Heart left ventricle (tissue), 16 donors: ENCODE results near the gene SEMA4D. TPM values are rescaled to one million over a fixed set of nuclear protein-coding genes. Genes with fewer than 3 reads are reported as not detected.

Experiments used
- ATAC-seq, 4 donors: fragments of 200-7000 bp; cut with Tn5 transposase; one replicate each; pipeline ENCODE4 v1.9.1; 2020 to 2022; ENCODE audit warnings: moderate library complexity in 4 of 4, mild to moderate bottlenecking in 3 of 4, moderate number of reproducible peaks in 1 of 4
- DNase-seq, 5 donors: peaks; one replicate each; pipeline ENCODE4 v3.0.0-alpha.2; 2020
- H3K27ac ChIP-seq, 12 donors: fragments of 200-600 bp; sonication (generic) in 4 of 12; one replicate each; pipeline versions ENCODE4 v1.5.0 to v1.8.0; 2016 to 2022; ENCODE audit warnings: mild to moderate bottlenecking in 2 of 12
- H3K27me3 ChIP-seq, 9 donors: fragments of 200-600 bp; sonication (generic) in 2 of 9; one replicate each; pipeline versions ENCODE4 v1.5.1 to v1.8.0; 2016 to 2022; ENCODE audit warnings: mild to moderate bottlenecking in 3 of 9
- H3K36me3 ChIP-seq, 9 donors: fragments of 200-600 bp; sonication (generic) in 2 of 9; one replicate each; pipeline versions ENCODE4 v1.5.0 to v1.8.0; 2018 to 2022; ENCODE audit warnings: mild to moderate bottlenecking in 2 of 9
- H3K4me1 ChIP-seq, 12 donors: fragments of 200-600 bp; sonication (generic) in 4 of 12; one replicate each; pipeline versions ENCODE4 v1.5.0 to v1.8.0; 2016 to 2022; ENCODE audit warnings: mild to moderate bottlenecking in 3 of 12
- H3K4me3 ChIP-seq, 12 donors: fragments of 200-600 bp; sonication (generic) in 4 of 12; one replicate each; pipeline versions ENCODE4 v1.5.0 to v1.8.0; 2017 to 2022; ENCODE audit warnings: mild to moderate bottlenecking in 9 of 12, moderate library complexity in 4 of 12
- H3K9me3 ChIP-seq, 12 donors: fragments of 200-600 bp; sonication (generic) in 4 of 12; one replicate each; pipeline versions ENCODE4 v1.5.0 to v1.8.0; 2016 to 2022; ENCODE audit warnings: mild to moderate bottlenecking in 1 of 12
- CTCF ChIP-seq, 12 donors: fragments of 200-600 bp; sonication (generic) in 4 of 12; IDR thresholded peaks; one replicate each; pipeline versions ENCODE4 v1.5.0 to v1.8.0; 2018 to 2022; ENCODE audit warnings: antibody characterized with exemption in 12 of 12, mild to moderate bottlenecking in 5 of 12
- POLR2A ChIP-seq, 2 donors: fragments of 450-650 bp; IDR thresholded peaks; one replicate each; pipeline ENCODE4 v1.6.1; 2017; ENCODE audit warnings: antibody characterized with exemption in 2 of 2, mild to moderate bottlenecking in 2 of 2, moderate library complexity in 2 of 2
- WGBS, 4 donors: extraction: QIAGEN DNeasy Blood & Tissue Kit in 2 of 4; methylation state at CpG; one replicate each; pipeline versions ENCODE4 v1.1.5 to v1.1.7; 2013 to 2018; 5-methylcytosine and 5-hydroxymethylcytosine counted together
- intact Hi-C, 10 donors: fragments of 100-400 bp; cut with DNase I; formaldehyde crosslinking; loops; one replicate each; pipeline versions ENCODE4 v1.11.1 to v1.14.2; 2022
- polyA plus RNA-seq, 2 donors: library from polyadenylated mRNA; stranded (reverse); fragments of 200-250 nt; gene quantifications; one replicate each; pipeline ENCODE4 v1.2.3, GENCODE V29; 2013
- total RNA-seq, 9 donors: library from RNA; depleted of rRNA in 2 of 9; stranded (reverse); fragments of >200 nt in 2 of 9; fragmentation: NEBNext Ultra II Directional in 3 of 9; extraction: Animal tissue kit (Norgen Biotek cat#: 25700) in 3 of 9; gene quantifications; one replicate each; pipeline versions ENCODE4 v1.1.0 to v1.2.4, GENCODE V29; 2016 to 2023
- donor health status: ischemic (EF 13 %, LVEDD 7.1; RV severe dilation, severe dysfunction).
- donor health status: healthy with polysubstance abuse.
- donor health status: DM: no; HTN: yes; CAD: no.
- donor health status: DM: no; HTN: no; CAD: no.
- donor health status: ischemic (EF 25% LVEDD 6.9; RV normal size, moderate dysfunction).
- donor health status: ischemic (EF 25% LVEDD 5.7; RV mildly dilated, moderate dysfunction).
- donor health status: healthy.
- donor health status: DM: yes; HTN: yes; CAD: no.
- donor health status: ischemic (EF 35%, LVEDD 5.7; RV mildly dilated, moderate dysfunction).
- donor health status: nonischemic (EF 11% LVEDD 7.7; RV severe dilation, severe dysfunction).
- donor health status: DM: yes; HTN: yes; CAD: no.
- donor health status: PGD.
- donor health status: ischemic (EF 29% LVEDD 5.4; RV normal size, mild dysfunction).
- donor health status: nonischemic (EF 23%, LVEDD 6.1; RV moderate dilation, normal function).

SEMA4D gene
- total and polyA plus RNA-seq, 11 donors = 4.0 to 59.8 (median 20.2) TPM

GRCh38 chr9:89414670-89415324, 83.1 kb downstream of the SEMA4D start:
- no peak for DNase-seq
- H3K4me3 ChIP-seq = no peak overlapping the region
- TF ChIP-seq POLR2A (IDR thresholded peaks at IDR 0.05) = no peak
- TF ChIP-seq CTCF (IDR thresholded peaks at IDR 0.05) = no peak
- peaks cover 0 to 4% (median 0%) of the 10 kb centered on the region in 9 donors for H3K36me3 ChIP-seq
- ATAC-seq = peak in 1 of 4 donors; percentile 9
- no peaks in the 10 kb centered on the region for H3K27me3 ChIP-seq
- WGBS, 4 donors = 84 to 96% (median 87%) methylated on average over 9 of the region's 9 CpGs
- intact Hi-C loops = loop anchor here in 1 of 10 donors (10.0 kb wide), 1 partner anchor 130 kb away; no protein-coding TSS in a partner anchor
- H3K4me1 ChIP-seq = peaks cover 0 to 54% (median 5%) of the 10 kb centered on the region in 12 donors
- peaks cover 0 to 9% (median 0%) of the 10 kb centered on the region in 12 donors for H3K9me3 ChIP-seq
- H3K27ac ChIP-seq = peak overlapping the region in 1 of 12 donors; percentile 31

GRCh38 chr9:89413963-89414638, 83.8 kb downstream of the SEMA4D start:
- WGBS, 4 donors = 55 to 69% (median 63%) methylated on average over 4 of the region's 4 CpGs

GRCh38 chr9:89412951-89413350, 85.0 kb downstream of the SEMA4D start:
- ATAC-seq = no peak
- DNase-seq = no peak
- no peak overlapping the region for H3K4me3 ChIP-seq
- 75 to 85% (median 79%) methylated on average over 4 of the region's 4 CpGs for whole genome bisulfite sequencing, 4 donors
- peaks cover 0 to 9% (median 0%) of the 10 kb centered on the region in 12 donors for H3K9me3 ChIP-seq
- H3K36me3 ChIP-seq = peaks cover 0 to 4% (median 0%) of the 10 kb centered on the region in 9 donors
- intact Hi-C loops = loop anchor here in 1 of 10 donors (10.0 kb wide), 1 partner anchor 132 kb away; no protein-coding TSS in a partner anchor
- H3K27me3 ChIP-seq = no peaks in the 10 kb centered on the region
- no peak for TF ChIP-seq POLR2A (IDR thresholded peaks at IDR 0.05)
- no peak for TF ChIP-seq CTCF (IDR thresholded peaks at IDR 0.05)
- no peak overlapping the region for H3K27ac ChIP-seq
- peaks cover 0 to 55% (median 8%) of the 10 kb centered on the region in 12 donors for H3K4me1 ChIP-seq

More at GRCh38 chr9:89413963-89414638, 83.8 kb downstream of the SEMA4D start:
- Histone ChIP-seq H3K4me1 (peaks cover 0 to 54% (median 8%) of the 10 kb centered on the region in 12 donors), H3K9me3 (peaks cover 0 to 9% (median 0%) of the 10 kb centered on the region in 12 donors), H3K27ac (peak overlapping the region in 2 of 12 donors; percentile 31 to 38), H3K36me3 (peaks cover 0 to 4% (median 0%) of the 10 kb centered on the region in 9 donors), H3K27me3 (no peaks in the 10 kb centered on the region), H3K4me3 (no peak overlapping the region)
- intact Hi-C loops = loop anchor here in 1 of 10 donors (10.0 kb wide), 1 partner anchor 131 kb away; no protein-coding TSS in a partner anchor
- peak in 4 of 5 donors; percentile 38 to 84 (median 70) for DNase-seq
- peak; percentile 93 to 95 (median 94) for ATAC-seq
- TF ChIP-seq CTCF (IDR thresholded peaks at IDR 0.05) (no peak), POLR2A (IDR thresholded peaks at IDR 0.05) (no peak)

GRCh38 chr9:89412541-89412940, 85.4 kb downstream of the SEMA4D start:
- Histone ChIP-seq H3K4me1 (peaks cover 0 to 55% (median 8%) of the 10 kb centered on the region in 12 donors), H3K4me3 (no peak overlapping the region), H3K27ac (no peak overlapping the region), H3K27me3 (no peaks in the 10 kb centered on the region), H3K9me3 (peaks cover 0 to 12% (median 0%) of the 10 kb centered on the region in 12 donors), H3K36me3 (peaks cover 0 to 4% (median 0%) of the 10 kb centered on the region in 9 donors)
- DNase-seq (no peak), ATAC-seq (no peak)
- TF ChIP-seq CTCF (IDR thresholded peaks at IDR 0.05) = no peak
- TF ChIP-seq POLR2A (IDR thresholded peaks at IDR 0.05) = no peak
- 86 to 97% (median 90%) methylated on average over 5 of the region's 5 CpGs for WGBS, 4 donors
- intact Hi-C loops = loop anchor here in 1 of 10 donors (10.0 kb wide), 1 partner anchor 132 kb away; no protein-coding TSS in a partner anchor
